ENCODE data around the gene COL27A1.

The COL27A1 gene

DNA sequence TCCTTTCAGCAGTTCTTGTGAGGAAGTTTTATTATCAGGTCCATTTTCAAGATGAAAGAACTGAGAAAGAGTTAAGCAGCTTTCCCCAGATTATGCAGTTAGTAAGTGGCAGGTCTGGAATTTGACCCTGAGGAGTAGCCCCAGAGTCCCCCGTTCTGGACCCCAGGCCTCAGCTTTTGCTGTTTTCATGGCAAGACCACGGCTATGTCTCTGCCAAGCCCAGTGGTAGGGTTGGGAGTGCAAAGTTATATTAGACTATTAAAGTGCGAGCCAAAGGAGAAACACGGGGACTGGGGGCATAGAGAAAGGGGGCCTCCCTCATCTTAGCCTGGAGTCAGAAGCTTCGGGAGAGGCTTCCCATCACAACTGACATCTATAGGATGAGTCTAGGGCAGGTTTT, 148.2 kb downstream of the COL27A1 start:
- Histone ChIP-seq H3K27me3 (no peaks in the 10 kb centered on the region), H3K27ac (no peak overlapping the region), H3K4me1 (peaks cover 0 to 14% (median 6%) of the 10 kb centered on the region in 10 experiments; a peak in 8 of 20 replicates), H3K4me2 (no peak overlapping the region), H3K36me3 (peaks cover 33 to 97% (median 88%) of the 10 kb centered on the region in 11 experiments), H3K9ac (no peak overlapping the region), H3K4me3 (no peak overlapping the region), H3K9me3 (replicated peaks in 1 of 11) (no peaks in the 10 kb centered on the region), H4K20me1 (peaks cover 0 to 6% (median 0%) of the 10 kb centered on the region in 11 experiments; a peak in 2 of 22 replicates)
- TF ChIP-seq Cebpa-rat (IDR thresholded peaks at IDR 0.05), result no peak

DNA sequence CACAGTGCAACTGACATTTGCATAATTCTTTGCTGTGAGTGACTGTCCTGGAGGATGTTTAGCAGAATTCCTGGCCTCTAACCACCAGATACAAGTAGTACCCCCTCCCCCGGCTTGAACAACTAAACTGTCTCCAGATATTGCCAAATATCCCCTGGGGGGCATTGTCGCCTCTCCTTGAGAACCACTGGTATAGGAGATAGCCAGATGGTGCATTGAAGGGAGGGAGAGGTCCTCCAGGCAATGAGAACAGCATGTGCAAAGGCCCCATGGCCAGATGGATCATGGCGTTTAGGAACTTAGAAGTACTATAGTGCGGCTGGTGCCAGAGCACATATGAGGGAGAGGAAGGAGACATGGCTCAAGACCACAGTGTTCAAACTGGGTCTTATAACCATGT, 148.6 kb downstream of the COL27A1 start:
- Histone ChIP-seq H4K20me1 (peaks cover 0 to 6% (median 0%) of the 10 kb centered on the region in 11 experiments; a peak in 2 of 22 replicates), H3K9ac (no peak overlapping the region), H3K36me3 (peaks cover 29 to 97% (median 88%) of the 10 kb centered on the region in 11 experiments), H3K9me3 (replicated peaks in 1 of 11) (no peaks in the 10 kb centered on the region), H3K4me1 (peaks cover 0 to 14% (median 6%) of the 10 kb centered on the region in 10 experiments; a peak in 8 of 20 replicates), H3K27me3 (no peaks in the 10 kb centered on the region), H3K27ac (no peak overlapping the region), H3K4me2 (no peak overlapping the region), H3K4me3 (no peak overlapping the region)
- TF ChIP-seq Cebpa-rat (IDR thresholded peaks at IDR 0.05), result no peak

DNA sequence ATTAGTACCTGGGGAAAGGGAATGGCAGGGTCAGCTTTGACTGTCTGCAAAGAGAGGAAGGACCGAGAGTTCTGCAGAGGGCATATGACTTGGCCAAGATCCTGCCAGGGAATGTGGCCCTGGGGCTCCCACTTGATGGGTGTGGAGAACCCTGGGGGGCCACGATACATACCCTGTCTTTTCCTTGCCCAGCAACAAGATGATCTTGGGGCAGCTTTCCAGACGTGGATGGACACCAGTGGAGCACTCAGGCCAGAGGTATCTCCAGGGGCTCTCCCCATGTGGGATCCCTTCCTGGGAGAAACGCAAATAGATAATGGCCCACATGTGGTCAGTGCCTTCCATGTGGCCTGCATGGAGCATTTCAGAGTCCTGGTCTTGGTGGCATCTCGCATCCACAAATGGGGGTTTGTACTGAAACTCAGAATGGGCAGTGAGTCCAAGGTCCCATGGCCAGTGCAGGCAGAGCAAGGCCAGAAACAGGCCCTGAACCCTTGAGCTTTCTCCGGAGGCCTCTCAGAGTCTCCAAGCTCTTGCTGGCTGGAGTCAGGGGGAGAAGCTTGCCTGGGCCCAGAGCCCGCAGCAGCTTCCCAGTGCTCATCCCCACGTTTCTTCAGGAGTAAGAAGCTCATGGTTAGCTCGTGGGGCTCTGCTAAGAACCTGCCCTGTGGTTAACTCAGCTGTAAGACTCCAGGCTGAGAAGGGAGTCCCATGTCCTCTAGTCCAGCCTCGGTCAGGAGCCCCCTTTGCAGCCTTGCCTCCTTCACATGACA, 149.3 kb downstream of the COL27A1 start:
- Histone ChIP-seq H3K9ac (peak overlapping the region in 1 of 11 experiments; percentile 9; a peak in 3 of 22 replicates), H3K4me1 (peaks cover 0 to 14% (median 6%) of the 10 kb centered on the region in 10 experiments; a peak in 8 of 20 replicates), H3K4me2 (no peak overlapping the region), H3K4me3 (no peak overlapping the region), H3K27ac (peak overlapping the region in 1 of 11 experiments; percentile 28; a peak in 1 of 22 replicates), H4K20me1 (peaks cover 0 to 6% (median 0%) of the 10 kb centered on the region in 11 experiments; a peak in 2 of 22 replicates), H3K9me3 (replicated peaks in 1 of 11) (no peaks in the 10 kb centered on the region), H3K36me3 (peaks cover 23 to 97% (median 86%) of the 10 kb centered on the region in 11 experiments), H3K27me3 (no peaks in the 10 kb centered on the region)
- no peak for TF ChIP-seq Cebpa-rat (IDR thresholded peaks at IDR 0.05)

DNA sequence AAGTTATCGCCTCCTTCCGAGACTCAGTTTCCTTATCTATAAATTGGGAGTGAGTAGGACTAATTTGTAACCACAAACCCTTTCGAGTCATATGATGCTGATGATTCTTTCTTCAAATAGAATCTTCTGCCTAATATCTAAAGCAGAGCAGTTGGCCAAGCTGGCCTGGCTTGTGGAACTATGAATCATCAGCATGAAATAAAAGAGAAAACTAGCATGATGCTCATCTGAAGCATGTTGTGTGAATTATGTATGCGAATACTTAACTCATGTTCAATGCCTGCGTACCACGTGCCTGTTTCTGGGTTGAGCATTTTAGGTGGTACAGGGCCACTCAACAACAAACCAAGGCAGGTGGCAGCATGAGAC, 152.5 kb downstream of the COL27A1 start:
- no peak for TF ChIP-seq Cebpa-rat (IDR thresholded peaks at IDR 0.05)
- Histone ChIP-seq H3K27ac (0 out of 22 replicates have a peak overlapping the region, but pooled peaks of 1 of the 11 experiments have one; percentile 13), H3K9me3 (replicated peaks in 1 of 11) (no peaks in the 10 kb centered on the region), H3K36me3 (peaks cover 15 to 98% (median 77%) of the 10 kb centered on the region in 11 experiments; a peak in 21 of 22 replicates), H4K20me1 (peaks cover 0 to 6% (median 0%) of the 10 kb centered on the region in 11 experiments; a peak in 3 of 22 replicates), H3K4me3 (no peak overlapping the region), H3K4me1 (peaks cover 0 to 14% (median 6%) of the 10 kb centered on the region in 10 experiments; a peak in 8 of 20 replicates), H3K27me3 (no peaks in the 10 kb centered on the region), H3K9ac (no peak overlapping the region), H3K4me2 (no peak overlapping the region)

DNA sequence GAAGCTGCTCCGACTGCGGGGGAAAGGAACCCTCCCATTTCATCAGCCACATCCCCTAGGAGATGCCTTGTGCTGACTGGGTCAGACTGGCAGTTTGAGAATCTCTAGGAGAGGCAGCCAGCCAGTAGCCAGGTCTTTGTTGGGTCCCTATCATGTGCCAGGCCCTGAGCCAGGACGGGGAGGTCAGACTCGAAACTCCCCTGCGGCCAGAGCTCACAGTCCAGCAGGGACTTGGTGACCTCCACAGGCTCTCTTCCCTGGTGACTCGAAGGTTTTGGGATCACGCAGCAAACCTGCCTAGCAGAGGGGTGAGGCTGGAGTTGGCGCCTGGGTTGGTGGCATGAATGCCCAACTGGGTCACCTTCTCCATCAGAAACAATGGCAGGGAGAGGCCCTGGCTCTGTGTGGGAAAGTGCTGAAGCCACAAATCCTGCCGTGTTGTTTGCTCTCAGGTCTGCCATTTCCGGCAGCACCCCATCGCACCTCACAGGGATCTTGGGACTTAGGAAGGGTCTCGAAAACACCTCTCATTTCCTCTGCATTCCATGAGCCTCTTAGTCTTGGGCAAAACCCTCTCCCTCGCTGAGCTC, 153.1 kb downstream of the COL27A1 start:
- H3K4me2 ChIP-seq, result no peak overlapping the region
- 0 out of 22 replicates have a peak overlapping the region, but pooled peaks of 1 of the 11 experiments have one; percentile 13 for H3K27ac ChIP-seq
- H3K4me3 ChIP-seq, result no peak overlapping the region
- 0 out of 22 replicates have a peak overlapping the region, but pooled peaks of 1 of the 11 experiments have one; percentile 6 for H3K9ac ChIP-seq
- TF ChIP-seq Cebpa-rat (IDR thresholded peaks at IDR 0.05), result no peak
- H4K20me1 ChIP-seq, result peaks cover 0 to 6% (median 0%) of the 10 kb centered on the region in 11 experiments; a peak in 3 of 22 replicates
- peaks cover 0 to 14% (median 6%) of the 10 kb centered on the region in 10 experiments; a peak in 8 of 20 replicates for H3K4me1 ChIP-seq
- peaks cover 14 to 92% (median 75%) of the 10 kb centered on the region in 11 experiments; a peak in 21 of 22 replicates for H3K36me3 ChIP-seq
- no peaks in the 10 kb centered on the region for H3K9me3 ChIP-seq (replicated peaks in 1 of 11)
- H3K27me3 ChIP-seq, result no peaks in the 10 kb centered on the region

DNA sequence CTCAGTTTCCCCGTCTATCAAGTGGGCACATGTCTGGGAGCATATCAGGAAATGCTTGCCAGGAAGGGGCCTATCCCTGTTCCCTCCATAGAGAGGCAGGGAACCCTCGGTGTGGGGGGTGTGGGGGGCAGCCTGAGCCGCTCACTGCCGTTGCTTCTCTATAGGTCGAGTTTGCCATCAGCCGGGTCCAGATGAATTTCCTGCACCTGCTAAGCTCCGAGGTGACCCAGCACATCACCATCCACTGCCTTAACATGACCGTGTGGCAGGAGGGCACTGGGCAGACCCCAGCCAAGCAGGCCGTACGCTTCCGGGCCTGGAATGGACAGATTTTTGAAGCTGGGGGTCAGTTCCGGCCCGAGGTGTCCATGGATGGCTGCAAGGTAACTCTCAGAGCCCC, 153.8 kb downstream of the COL27A1 start:
- Histone ChIP-seq H3K9me3 (replicated peaks in 1 of 11) (no peaks in the 10 kb centered on the region), H3K4me1 (peaks cover 0 to 9% (median 6%) of the 10 kb centered on the region in 10 experiments; a peak in 8 of 20 replicates), H3K4me2 (no peak overlapping the region), H3K9ac (0 out of 22 replicates have a peak overlapping the region, but pooled peaks of 1 of the 11 experiments have one; percentile 6), H4K20me1 (peaks cover 0 to 6% (median 0%) of the 10 kb centered on the region in 11 experiments; a peak in 3 of 22 replicates), H3K27me3 (no peaks in the 10 kb centered on the region), H3K27ac (no peak overlapping the region), H3K4me3 (no peak overlapping the region), H3K36me3 (peaks cover 14 to 86% (median 68%) of the 10 kb centered on the region in 11 experiments; a peak in 21 of 22 replicates)
- no peak for TF ChIP-seq Cebpa-rat (IDR thresholded peaks at IDR 0.05)

DNA sequence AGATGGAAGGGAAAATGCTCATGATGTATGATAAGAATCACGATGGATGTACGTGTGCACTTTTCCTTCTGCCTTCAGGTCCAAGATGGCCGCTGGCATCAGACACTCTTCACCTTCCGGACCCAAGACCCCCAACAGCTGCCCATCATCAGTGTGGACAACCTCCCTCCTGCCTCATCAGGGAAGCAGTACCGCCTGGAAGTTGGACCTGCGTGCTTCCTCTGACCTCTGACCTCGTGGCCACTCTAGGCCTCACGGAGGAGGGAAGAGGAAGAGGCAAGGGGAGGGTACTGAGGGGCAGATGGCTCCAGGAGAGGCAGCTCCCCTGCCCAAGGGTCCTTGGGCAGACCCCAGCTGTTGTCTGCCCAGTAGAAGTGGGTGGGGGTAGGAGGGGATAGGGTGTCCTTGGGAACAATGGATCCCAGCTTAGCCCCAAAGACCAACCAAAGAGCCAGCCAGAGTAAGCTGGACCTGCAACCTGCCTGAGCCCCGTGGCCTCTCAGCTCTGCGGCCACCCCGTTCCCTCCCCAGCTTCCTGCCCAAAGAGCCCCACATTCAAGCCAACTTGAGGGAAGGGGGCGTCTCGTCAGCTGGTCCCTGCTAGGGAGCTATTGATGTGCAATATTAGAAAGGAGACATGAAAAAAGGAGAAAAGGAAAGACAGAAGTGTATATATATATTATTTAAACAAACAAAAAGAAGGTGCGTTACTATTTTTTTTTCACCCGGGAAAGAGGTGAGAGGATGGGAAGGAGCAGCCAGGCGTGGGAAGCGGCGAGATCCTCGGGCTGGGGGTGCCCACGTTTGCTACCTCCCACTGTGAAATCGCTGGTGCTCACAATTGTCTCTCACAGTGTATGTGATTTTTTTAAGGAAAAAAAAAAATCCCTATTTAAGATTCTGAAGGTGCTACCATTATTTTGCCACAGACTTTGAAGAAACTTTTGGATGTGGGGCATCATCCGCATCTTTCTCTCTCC, 155.4 kb downstream of the COL27A1 start:
- Histone ChIP-seq H3K36me3 (peaks cover 14 to 69% (median 54%) of the 10 kb centered on the region in 11 experiments; a peak in 21 of 22 replicates), H4K20me1 (no peaks in the 10 kb centered on the region; a peak in 1 of 22 replicates), H3K27me3 (no peaks in the 10 kb centered on the region), H3K9ac (no peak overlapping the region), H3K4me2 (no peak overlapping the region), H3K4me3 (no peak overlapping the region), H3K27ac (no peak overlapping the region), H3K4me1 (peaks cover 0 to 9% (median 3%) of the 10 kb centered on the region in 10 experiments; a peak in 8 of 20 replicates), H3K9me3 (replicated peaks in 1 of 11) (peaks cover 0 to 7% (median 0%) of the 10 kb centered on the region in 11 experiments; a peak in 1 of 22 replicates)
- TF ChIP-seq Cebpa-rat (IDR thresholded peaks at IDR 0.05), result no peak

Measured in BLaER1 treated with 17β-estradiol and CSF1 and Interleukin-3, amounts not matched to agents 10 nM and 100 nM (cell line).